GM18870 (cell line): ENCODE measurements around the gene RNF10.
"Not testable (repeated sequence)": the region's sequence is repeated elsewhere in the genome, so short reads cannot be mapped to it uniquely, and the experiment has no call there.

Source experiments
- ATAC-seq: cut with Tn5 transposase; IDR thresholded peaks from one replicate; pipeline ENCODE4 v1.9.1; 2021; ENCODE audit warnings: moderate library complexity; ENCODE audit not compliant: unreplicated experiment

RNF10 gene

GRCh38 chr12:120610560-120610959, 76.4 kb downstream of the RNF10 start:
- no peak for ATAC-seq

GRCh38 chr12:120611534-120611933, 77.4 kb downstream of the RNF10 start:
- not testable (repeated sequence) for ATAC-seq

DNA sequence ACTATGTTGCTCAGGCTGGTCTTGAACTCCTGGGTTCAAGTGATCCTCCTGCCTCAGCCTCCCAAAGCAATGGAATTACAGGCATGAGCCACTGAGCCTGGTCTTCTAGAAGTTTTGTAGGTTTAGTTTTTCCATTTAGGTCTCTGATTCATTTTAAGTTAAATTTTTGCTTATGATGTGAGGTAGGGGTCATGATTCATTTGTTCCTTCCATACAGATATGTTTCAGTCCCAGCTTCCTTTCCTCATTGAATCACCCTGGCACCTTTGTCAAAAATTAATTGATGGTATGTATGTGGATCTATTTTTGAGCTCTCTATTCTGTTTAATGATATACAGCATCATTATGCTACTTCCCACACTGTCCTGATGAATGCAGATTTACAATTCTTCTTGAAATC, 80.7 kb downstream of the RNF10 start:
- no peak for ATAC-seq

GRCh38 chr12:120617193-120617592, 83.0 kb downstream of the RNF10 start:
- not testable (repeated sequence) for ATAC-seq

DNA sequence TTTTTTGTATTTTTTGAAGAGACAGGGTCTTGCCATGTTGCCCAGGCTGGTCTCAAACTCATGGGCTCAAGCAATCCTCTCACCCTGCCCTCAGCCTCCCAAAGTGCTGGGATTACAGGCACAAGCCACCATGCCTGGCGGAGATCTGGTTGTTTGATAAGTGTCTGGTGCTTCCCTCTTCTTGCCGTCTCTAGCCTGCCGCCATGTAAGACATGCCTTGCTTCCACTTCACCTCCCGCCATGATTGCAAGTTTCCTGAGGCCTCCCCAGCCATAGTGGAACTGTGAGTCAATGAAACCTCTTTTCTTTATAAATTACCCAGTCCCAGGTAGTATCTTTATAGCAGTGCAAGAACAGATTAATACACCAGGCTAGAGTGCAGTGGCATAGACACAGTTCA, 83.6 kb downstream of the RNF10 start:
- ATAC-seq, result not testable (repeated sequence)

- ATAC-seq, result no peak
Observed at GRCh38 chr12:120618954-120619615, 84.9 kb downstream of the RNF10 start.

DNA sequence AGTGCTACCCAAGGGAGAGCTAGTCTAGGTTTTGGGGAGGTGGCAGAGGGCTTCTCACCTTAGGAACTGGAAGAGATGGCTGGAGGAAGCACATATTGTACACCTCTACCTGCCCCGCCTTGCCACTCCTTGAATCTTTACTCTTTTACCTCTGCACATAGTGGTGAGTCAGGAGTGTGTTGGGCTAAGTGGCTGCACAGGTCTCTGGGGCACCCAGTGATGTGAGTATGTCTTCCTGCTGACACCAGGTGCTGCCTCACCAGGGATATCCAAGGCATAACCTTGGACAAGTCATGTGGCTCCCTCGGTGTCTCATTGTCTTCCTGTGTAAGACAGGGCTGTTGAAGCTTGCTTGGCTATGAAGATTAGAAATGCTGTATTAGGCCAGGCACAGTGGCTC, 86.5 kb downstream of the RNF10 start:
- ATAC-seq, result no peak

- no peak for ATAC-seq
Observed at GRCh38 chr12:120625557-120626419, 91.6 kb downstream of the RNF10 start.
